SKM-1 treated with dmso at 0.1 percent for 144 hours (cell line): ENCODE data around the gene NTNG1.

Experiments used
- DNase-seq: peaks from one replicate; lab custom pipeline; 2025; ENCODE audit not compliant: unreplicated experiment; lab: John Stamatoyannopoulos, UW

NTNG1 gene

DNA sequence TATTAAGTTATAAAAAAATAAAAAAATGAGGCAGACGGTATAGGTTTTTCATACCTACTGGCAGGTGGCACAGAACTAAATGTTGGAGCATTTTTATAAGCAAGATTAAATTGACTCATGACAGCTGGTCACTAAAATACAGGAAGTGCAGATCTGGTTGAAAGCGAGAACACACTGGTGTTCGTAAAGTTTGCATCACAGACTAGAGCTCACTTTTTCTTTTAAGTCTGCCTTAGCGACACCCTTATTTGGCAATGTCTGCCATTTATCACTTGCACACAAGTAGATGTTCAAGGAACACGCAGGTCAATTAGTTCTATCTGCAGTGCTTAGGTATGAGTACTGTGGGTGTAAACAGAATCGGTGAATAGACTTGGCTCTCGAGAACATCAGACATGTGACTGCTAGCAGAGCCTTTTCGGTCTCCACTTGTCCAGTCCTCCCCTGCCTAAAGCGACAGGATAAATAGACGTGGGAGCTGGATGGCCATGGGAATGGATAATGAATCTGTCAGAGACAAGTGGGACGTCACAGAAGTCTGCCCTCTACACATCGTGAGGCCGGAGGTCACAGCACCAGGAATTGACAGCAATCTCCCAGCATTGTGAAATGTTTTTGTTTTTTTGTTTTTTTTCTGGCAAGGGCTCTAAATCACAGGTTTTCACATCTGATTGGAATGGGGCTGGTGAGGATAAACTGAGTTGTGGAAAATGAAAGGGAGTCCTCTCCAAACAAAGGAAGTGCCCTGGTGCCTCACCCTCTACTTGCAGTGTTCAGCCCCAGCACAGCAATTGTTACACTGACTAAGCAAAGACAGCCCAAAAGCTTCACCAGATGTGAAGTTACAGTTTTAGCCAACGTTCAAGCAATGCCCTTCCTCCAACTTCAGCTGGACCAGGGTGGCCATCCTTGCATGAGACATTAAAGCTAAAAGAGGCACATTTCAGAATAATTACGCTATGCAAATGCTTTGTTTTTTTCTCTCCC, 248.9 kb downstream of the NTNG1 start:
- no peak for DNase-seq

DNA sequence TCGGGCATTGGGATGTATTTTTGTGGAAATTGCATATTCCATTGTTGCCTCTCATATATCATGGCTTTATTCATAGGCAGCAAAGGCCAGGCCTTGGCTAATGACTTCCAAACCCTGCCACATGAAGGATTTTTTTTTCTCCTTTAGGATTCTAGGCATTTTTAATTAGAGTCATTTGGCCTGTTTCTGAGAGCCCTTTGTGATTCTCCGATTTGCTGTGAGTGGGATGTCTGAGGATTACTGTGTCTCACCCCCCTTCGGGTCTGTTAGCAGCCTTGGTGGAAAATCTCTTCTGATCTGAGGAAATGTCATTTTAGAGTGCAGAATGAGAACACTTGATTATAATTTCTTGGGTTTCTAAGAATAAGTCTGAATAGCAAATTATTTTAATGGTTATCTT, 253.5 kb downstream of the NTNG1 start:
- no peak for DNase-seq

DNA sequence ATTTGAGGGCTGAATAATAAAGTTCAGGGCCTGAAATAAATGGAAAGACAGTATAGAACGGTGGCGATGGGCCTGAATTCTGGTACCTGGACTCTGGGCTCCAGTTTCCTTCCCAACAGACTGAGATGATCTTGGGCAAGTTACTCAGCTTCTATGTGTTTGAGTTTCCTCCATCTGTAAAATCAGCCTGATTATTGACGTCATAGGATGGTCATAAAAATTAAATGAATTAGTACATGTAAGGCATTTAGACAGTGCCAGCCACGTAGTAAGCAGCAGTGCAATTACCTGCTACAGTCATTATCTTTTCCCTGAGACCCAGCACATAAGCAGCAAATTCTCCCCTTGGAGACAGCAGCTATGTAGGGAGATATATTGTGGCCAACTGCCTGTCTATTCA, 260.9 kb downstream of the NTNG1 start:
- no peak for DNase-seq

DNA sequence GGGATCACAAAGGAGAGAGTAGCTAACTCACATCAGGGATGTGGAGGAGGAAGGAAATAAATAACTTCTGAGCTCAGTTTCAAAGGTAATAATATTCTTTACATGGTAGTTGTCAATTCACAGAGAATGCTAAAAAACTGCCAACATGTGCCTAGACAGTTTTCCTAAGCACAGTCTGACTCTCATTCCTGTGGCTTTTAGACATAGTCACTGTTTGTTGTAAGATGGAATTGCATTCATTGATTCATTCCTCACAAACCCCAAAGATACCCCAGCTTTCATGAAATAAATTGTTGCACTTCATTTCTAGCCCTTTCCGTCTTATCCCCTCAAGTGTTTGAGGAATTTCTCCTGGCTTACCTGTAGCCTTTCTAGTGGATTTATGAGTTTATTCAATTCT, 263.9 kb downstream of the NTNG1 start:
- DNase-seq: no peak

DNA sequence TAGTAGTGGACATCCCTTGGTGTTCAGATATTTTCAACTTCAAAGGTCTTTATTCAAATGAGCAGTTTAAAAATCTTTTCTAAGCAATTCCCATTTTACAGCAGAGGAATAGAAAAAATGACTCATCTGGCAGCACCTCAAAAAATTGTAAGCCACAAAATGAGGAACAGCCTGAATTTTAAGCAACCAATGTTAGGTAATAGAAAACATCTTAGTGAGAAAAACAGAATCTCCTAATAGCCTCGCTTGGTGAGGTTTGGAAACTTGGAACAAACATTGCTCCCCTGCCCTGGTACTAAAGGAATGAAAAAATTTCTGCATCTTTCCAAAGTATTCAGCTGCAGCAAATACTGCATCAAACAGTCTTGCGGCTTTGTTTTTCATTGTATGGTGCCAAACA, 264.4 kb downstream of the NTNG1 start:
- peak; percentile 82 for DNase-seq

DNA sequence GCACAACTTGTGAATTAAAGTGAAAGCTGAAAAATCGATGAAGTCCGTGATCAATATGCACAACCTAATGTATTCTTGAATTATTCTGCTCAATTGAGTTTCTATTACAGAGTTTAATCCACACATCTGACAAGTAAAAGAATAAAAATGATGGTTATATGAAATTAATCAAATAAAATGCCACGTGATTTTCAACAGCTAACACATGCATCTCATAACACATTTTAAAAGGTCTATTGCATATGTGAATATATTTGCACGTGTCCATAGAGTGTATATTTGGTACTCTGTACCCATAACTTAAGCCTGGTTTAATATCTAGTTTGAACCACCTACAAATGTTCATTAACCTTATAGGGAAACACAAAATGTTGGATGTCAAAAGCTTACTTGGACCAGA, 266.2 kb downstream of the NTNG1 start:
- DNase-seq: no peak

DNA sequence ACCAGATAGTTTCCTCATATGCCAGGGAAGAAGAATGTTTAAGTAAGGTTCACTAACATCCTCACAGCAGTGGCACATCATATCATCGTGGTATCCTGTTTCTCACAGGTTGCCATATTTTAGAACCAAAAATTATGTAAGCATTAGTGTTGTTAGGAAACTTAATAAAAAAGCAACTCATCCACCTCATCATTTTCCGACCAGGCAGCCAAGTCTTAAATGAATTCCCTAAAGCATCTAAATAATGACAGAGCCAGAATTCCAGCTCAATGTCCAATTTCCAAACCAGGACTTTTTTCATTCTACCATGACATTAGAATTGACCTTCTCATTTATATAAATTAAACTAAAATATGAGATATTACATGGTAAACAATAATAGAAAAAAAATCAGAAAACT, 272.7 kb downstream of the NTNG1 start:
- DNase-seq: no peak

DNA sequence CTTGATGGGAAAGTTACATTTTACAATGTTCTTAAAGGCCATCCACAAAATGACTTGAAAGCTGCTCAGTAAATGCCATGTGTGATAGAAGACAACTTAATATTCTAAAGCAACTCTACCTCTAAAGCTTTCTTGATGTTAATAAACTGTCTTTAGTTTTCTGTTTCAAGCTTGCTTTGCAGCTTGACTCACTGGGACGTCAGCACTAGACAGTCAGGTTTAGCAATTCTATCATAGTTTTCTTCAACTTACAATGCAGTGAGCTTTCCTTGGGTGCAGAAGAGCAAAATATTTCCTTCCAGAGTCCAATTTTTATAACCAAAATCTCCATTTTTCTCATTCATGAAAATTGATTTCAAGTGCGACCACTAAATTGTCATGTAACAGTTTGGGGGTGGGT, 273.1 kb downstream of the NTNG1 start:
- DNase-seq: no peak

DNA sequence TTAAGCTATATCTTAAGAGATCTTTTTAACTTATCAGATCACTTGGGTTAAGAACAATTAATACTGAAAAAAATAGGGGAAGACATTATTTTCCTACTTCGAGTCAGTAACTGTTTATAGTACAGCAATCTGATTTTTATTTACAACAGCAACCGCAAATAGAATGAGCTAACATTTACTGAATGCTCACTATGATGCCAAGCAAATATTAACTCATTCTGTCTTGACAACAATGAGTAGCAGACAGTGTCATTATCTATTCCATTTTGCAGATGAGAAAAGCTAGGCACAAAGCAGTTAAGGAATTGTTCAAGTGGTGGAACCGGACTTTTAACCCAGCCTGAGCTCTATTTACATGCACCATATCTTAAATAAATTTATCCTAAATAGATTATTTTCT, 273.7 kb downstream of the NTNG1 start:
- no peak for DNase-seq

DNA sequence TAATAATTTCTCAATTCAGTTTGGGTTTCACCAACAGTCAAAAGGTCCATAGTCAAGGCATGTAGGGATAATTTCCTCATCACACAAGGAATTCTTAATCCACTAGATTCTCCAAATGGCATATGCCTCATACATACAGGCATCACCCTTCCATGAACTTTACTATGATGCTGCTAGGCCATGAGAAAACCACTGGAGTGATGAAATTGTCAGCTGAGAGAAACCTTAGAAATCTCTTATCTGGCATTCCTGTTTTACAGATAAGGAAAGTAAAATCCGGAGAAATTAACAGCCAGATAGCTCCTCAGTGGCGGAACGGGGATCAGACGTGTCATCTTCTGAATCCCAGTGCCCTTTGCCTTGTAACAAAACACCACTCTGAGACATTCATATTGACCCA, 274.4 kb downstream of the NTNG1 start:
- no peak for DNase-seq

DNA sequence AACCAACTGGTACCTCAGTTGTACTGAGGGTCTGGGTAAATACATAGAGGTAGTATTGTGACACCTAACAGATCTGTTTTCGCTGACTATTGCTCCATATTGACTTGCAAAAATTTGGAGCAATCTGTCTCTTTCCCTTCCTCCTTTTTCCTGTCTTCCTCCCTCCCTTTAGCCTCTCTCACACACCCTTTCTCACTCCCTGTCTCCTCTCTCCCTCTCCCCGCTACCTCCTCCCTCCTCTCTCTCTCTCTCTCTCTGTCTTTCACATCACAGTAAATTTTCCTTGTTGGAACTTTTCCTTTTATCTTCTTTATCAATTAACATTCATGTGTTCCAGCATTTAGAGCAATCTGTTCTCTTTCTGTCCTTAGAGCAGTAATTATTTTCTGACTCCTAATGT, 278.2 kb downstream of the NTNG1 start:
- no peak for DNase-seq

DNA sequence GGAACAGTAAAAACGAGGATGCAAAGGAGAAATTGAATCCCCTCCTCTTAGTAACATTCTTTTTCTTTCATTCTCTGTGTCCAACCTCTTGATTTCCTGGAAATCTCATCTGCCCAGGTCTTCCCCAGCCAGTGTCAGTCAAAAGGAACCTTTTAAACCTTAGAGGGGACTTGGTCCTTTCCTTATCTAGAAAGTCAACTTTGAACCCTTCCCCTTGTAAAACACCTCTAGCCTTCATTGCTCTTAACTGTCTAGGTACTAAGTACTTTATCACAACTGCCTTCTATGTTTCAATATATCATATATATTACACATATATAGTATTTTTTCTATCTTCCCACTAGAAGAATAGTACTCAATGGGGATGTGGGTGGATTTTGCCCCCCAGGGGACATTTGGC, 282.1 kb downstream of the NTNG1 start:
- DNase-seq: no peak

DNA sequence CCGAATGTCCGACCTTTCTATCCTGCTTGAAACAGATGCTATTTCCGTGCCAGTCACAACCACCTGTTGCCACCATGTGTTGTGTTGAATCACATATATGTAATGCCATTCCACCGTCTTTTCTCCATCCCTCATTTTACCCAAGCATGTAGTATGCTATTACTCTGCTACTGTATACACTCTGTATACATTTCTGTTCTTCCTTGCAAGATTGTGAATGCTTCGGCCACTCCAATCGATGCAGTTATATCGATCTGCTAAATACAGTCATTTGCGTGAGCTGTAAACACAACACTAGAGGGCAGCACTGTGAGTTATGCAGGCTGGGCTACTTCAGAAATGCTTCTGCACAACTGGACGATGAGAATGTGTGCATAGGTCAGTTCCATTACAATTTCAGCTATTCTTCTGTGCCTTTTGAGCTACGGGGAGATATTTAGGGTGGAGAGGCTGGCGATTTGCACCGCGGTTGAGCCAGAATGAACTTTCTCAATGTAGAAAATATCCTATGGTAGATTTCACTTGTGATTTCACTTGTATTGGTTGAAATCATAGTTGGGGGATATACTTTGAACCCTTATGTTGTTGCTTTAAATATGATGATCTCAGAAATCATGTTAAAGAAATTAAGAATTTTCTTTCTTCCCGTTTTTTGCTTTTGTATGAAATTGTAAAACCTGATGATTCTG, 289.8 kb downstream of the NTNG1 start:
- peak; percentile 25 for DNase-seq

DNA sequence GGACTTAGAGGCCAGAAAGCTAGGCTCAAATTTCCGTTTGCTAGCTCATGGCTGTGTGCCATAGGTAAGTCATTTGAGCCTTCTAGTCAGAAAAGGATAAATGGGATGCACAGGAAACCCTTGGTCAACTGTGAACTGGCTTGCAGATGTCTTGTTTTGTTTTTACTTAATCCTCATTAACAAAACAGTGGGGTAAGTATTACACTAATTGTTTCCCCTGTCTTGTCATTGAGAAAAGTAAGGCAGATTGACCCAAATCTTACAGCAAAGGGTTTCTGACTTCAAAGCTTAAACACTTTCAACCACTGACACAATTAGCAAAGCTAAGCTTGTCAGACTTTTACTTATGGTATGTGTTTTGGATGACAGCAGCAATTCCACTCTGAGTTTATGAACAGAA, 291.3 kb downstream of the NTNG1 start:
- DNase-seq: no peak

DNA sequence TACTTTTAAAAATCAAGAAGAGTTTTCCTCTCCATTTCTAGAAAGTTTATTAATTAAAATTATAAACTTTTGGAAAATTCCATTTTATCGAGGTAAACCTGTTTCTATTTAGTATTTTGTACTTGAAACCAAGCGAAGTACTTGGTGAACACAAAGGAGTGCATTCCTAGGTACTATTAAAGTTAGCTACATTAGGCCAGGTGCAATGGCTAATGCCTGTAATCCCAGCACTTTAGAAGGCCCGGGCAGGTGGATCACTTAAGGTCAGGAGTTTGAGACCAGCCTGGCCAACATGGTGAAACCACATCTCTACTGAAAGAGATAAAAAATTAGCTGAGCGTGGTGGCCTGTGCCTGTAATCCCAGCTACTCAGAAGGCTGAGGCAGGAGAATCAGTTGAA, 292.2 kb downstream of the NTNG1 start:
- no peak for DNase-seq

DNA sequence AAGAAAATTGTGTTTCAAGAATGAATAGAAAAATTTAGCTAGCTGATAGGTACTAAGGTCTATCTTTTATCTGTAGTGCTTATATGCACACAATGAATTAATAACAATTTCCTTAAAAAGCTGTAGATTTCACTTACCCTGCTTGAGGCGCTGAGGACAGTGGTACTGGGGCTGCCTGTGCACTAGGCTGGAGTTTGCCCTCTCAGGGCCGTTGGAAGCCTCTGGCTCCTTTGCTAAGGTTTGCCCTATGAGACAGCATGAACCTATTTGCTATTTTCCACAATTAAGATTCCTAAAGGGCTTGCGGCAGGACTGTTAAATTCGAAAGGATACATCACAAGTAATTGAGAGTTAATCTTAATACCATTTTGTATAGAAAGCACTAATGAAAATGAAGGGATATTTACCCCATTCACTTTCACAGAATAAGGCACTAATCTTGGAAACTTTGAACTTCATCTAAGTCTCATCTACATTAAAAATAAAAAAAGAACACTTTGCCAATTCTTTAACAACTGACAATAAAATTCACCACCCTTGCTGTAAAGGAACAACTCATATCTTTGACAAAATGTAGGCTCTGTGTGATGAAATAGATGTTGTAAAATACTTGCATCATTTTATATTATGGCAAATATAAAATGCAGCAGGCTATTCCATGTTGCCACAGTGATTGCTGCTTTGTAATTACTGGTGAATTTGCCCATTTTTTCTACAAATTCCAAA, 293.0 kb downstream of the NTNG1 start:
- DNase-seq: no peak

DNA sequence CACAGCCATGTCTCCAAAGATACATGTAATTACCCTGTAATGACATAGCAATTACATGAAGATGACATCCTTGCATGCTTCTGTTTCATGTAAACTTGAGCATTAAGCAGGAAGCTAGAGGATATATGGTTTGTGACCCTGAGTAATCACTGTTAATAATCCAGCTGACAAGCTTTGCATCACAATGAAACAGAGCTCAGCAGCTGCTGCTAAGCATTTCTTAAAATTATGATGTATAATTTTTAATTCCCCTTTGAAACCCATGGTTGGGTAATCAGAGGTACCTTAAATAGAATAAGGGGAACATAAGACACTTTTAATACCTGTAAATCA, 293.5 kb downstream of the NTNG1 start:
- DNase-seq: no peak

DNA sequence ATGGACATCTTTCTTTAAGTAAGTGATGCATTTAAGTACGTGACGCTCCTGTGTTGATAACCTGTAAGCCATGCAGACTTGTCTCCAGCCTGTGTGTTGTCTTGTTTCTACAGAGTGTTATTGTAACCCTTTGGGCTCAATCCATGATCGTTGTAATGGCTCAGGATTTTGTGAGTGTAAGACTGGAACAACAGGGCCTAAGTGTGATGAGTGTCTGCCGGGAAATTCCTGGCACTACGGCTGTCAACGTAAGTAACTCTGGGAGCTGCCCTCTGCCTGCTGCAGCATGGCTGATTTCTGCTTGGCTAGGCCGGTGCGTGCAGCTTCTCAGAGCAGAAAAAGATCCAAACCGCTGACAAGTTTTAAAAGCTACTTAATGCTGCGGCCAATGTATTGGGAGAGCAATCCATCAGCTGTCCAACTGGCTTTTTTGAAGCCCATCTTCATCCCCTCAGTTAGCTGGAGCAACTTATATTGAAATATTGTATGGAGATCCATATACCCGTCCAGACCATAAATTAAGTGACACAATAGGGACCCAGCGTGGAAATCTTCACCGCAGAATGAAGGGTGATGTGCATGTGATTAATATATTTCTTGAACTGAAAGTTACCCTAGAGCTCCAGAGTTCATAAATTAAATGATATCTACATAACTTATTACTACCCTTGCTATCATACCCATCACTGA, 295.9 kb downstream of the NTNG1 start:
- no peak for DNase-seq

DNA sequence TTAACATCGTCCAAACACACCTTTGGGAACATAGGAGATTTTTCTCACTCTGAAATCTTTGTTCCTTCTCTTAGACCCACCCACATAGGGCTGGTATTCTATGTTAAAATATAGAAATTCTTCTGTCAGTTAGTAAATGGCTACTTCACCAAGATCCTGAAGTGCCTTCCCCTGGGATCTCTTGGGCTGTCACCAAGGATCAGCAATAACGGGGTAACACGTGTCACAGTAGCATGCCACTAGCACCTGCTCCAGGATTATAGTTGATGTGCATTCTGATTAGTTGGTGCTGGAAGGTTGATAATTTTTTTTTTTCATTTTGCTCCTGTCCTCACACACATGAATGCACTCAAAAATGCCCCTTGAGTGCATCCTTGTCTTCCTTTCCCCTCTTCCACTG, 298.7 kb downstream of the NTNG1 start:
- DNase-seq: no peak

DNA sequence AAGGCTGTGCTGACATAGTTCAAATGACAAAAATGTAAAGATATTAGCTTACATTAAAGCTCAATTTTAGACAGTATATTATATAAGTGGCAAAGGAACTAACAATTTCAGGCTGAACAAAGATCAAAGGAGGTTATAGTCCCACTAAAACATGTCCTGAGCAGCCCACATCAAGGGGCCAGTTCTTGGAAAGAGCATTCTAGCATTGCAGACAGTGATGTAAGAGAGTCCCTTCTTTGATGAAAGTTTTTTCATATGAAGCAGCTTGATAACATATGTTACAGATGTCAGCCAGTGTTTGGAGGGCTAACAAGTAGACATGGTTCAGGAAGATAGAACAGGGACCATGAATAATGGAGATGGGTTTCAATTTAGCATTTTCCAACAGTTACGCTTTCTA, 301.7 kb downstream of the NTNG1 start:
- no peak for DNase-seq

DNA sequence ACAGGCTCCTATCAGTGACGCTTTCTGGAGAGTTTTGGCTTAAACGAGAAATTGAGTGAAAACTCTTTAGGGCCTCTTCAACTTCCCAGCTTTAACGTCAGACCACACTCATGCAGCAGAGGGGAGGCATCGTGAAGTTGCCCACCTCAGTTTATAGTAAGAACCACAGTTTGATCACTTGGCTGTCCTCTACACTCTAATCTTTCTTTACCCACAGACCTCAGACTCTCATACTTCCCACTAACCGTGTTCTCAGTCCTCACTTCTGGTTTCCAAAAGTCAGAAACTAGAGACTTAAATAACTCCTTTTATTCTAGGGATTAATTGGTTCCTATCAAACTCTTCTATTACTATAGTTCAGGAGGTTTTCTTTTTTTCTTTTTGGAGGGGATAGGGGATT, 302.2 kb downstream of the NTNG1 start:
- DNase-seq: no peak
